ENCODE data around the gene DLGAP1. TPM values are rescaled to one million over a fixed set of nuclear protein-coding genes. Genes with fewer than 3 reads are reported as not detected.

DLGAP1 gene
- total and polyA plus RNA-seq, 2 of the 13 experiments (the other 11 are each of a cell fraction or from before 2014, with no cell fraction given), result 0.01 TPM; not detected in 1

- TF ChIP-seq ZNF512B (CRISPR knock-in tag; IDR thresholded peaks at IDR 0.05; ENCODE audit: borderline replicate concordance) (no peak), MAFF (IDR thresholded peaks at IDR 0.05; ENCODE audit: low read depth, low read length) (no peak), ZNF737 (CRISPR knock-in tag; IDR thresholded peaks at IDR 0.05; ENCODE audit: borderline replicate concordance) (no peak), CREB3 (CRISPR knock-in tag; IDR thresholded peaks at IDR 0.05) (no peak), SALL2 (CRISPR knock-in tag; IDR thresholded peaks at IDR 0.05) (no peak), ZNF33A (CRISPR knock-in tag; IDR thresholded peaks at IDR 0.05; ENCODE audit: borderline replicate concordance) (no peak), FOXO1 (CRISPR knock-in tag; IDR thresholded peaks at IDR 0.05) (no peak), ZSCAN22 (CRISPR knock-in tag; IDR thresholded peaks at IDR 0.05) (no peak), ZNF234 (CRISPR knock-in tag; conservative IDR thresholded peaks at IDR 0.05) (no peak), NCOR1 (IDR thresholded peaks at IDR 0.05; ENCODE audit: borderline replicate concordance, low read length) (peak; percentile 25; the same call in 1 of the 2 replicates), ZNF772 (CRISPR knock-in tag; IDR thresholded peaks at IDR 0.05) (no peak), HNRNPK (IDR thresholded peaks at IDR 0.05; ENCODE audit: low read depth, low read length, poor library complexity, severe bottlenecking) (no peak), CREM (IDR thresholded peaks at IDR 0.05) (peak; percentile 18; the same call in 1 of the 2 replicates), CREM (CRISPR knock-in tag; IDR thresholded peaks at IDR 0.05) (no peak), ZNF138 (CRISPR knock-in tag; IDR thresholded peaks at IDR 0.05; ENCODE audit: low read depth) (no peak), ZBTB4 (CRISPR knock-in tag; IDR thresholded peaks at IDR 0.05; ENCODE audit: borderline replicate concordance) (no peak), DDIT3 (CRISPR knock-in tag; IDR thresholded peaks at IDR 0.05) (no peak), HOXA9 (CRISPR knock-in tag; IDR thresholded peaks at IDR 0.05; ENCODE audit: borderline replicate concordance) (no peak), XRCC5 (optimal IDR thresholded peaks at IDR 0.05; ENCODE audit: low read length) (no peak), CC2D1A (CRISPR knock-in tag; IDR thresholded peaks at IDR 0.05) (no peak), BRCA1 (CRISPR knock-in tag; IDR thresholded peaks at IDR 0.05) (no peak), KDM4B (CRISPR knock-in tag; IDR thresholded peaks at IDR 0.05) (no peak), GFI1 (CRISPR knock-in tag; IDR thresholded peaks at IDR 0.05; ENCODE audit: borderline replicate concordance) (no peak)
These were observed 800.5 kb downstream of the DLGAP1 start (continued) for GRCh38 chr18:3654442-3655253.

Data from HepG2 (cell line).